Large intestine (tissue), 3 donors: ENCODE measurements around the gene STOML3. TPM values are rescaled to one million over a fixed set of nuclear protein-coding genes. Genes with fewer than 3 reads are reported as not detected.
A peak's percentile ranks its signal among the peaks of the same experiment; 100 is the strongest.
"Not testable (repeated sequence)": the region's sequence is repeated elsewhere in the genome, so short reads cannot be mapped to it uniquely, and the experiment has no call there.

Source experiments
- DNase-seq, 2 donors: peaks; one replicate each; pipeline versions ENCODE4 v3.0.0 to v3.0.0-alpha.2; 2013
- H3K27ac ChIP-seq: one replicate; pipeline ENCODE4 v1.5.1; 2013; ENCODE audit warnings: low read length
- H3K27me3 ChIP-seq: 2 replicates; pipeline ENCODE4 v1.6.1; 2013; ENCODE audit warnings: low read length; ENCODE audit not compliant: control insufficient read depth, insufficient read depth
- H3K36me3 ChIP-seq: 2 replicates; pipeline ENCODE4 v1.6.1; 2013; ENCODE audit warnings: low read length; ENCODE audit not compliant: control insufficient read depth, insufficient read depth
- H3K4me1 ChIP-seq: one replicate; pipeline ENCODE4 v1.6.1; 2013; ENCODE audit warnings: low read length; ENCODE audit not compliant: control insufficient read depth, insufficient read depth
- H3K4me3 ChIP-seq: one replicate; pipeline ENCODE4 v1.5.1; 2013; ENCODE audit warnings: low read length
- H3K9me3 ChIP-seq: one replicate; pipeline ENCODE4 v1.6.1; 2013; ENCODE audit warnings: mild to moderate bottlenecking, low read depth, low read length, moderate library complexity; ENCODE audit not compliant: control insufficient read depth
- WGBS: methylation state at CpG from one replicate; pipeline ENCODE4 v1.1.5; 2013; ENCODE audit warnings: low lambda C conversion rate; ENCODE audit not compliant: insufficient coverage; 5-methylcytosine and 5-hydroxymethylcytosine counted together
- polyA plus RNA-seq: library from polyadenylated mRNA; unstranded; fragments of 120-200 nt; gene quantifications from one replicate; pipeline ENCODE4 v1.2.1, GENCODE V29; 2013

STOML3 gene
- polyA plus RNA-seq, 1 donor, result 0.04 TPM

DNA sequence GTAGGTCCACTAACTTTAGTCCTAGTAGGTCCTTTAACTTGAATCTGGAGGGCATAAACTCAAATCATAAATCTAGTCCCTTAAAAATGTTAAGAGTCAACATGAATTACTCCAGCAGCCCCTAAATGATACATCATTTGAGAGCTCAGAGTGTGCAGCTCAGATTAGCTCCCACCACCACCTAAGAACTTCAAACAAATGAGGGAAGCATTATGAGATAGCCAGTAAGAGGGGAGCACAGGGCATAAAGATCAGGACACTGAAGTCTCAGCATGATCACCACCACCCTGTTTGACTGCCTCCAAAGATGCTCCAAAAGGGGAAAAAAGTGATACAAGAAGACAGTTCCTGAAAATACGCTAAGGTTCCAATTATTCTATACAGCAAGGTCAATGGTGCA lies 41.5 kb upstream of the STOML3 start:
- Histone ChIP-seq H3K4me1 (peaks cover 3% of the 10 kb centered on the region), H3K4me3 (no peak overlapping the region), H3K9me3 (no peaks in the 10 kb centered on the region), H3K36me3 (peaks cover 18% of the 10 kb centered on the region), H3K27ac (no peak overlapping the region), H3K27me3 (no peaks in the 10 kb centered on the region)
- no peak for DNase-seq
- 100% methylated on average over 1 of the region's 1 CpG for WGBS

DNA sequence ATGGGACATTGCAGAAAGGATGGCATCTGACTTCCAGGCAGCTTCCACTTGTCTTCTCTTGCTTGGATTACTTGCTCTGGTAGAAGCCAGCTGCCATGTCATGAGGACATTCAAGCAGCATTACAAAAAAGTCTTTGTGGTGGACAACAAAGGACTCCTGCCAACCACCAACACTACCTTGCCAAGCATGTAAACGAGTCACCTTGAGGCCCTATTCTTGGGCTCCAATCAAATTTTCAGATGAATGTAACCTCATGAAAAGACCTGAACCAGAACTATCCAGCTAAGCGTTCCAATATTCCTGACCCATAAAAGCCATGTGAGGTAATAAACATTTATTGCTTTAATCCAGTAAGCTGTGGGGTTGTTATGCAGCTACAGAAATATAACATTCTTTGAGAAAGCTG lies 34.8 kb upstream of the STOML3 start:
- peak overlapping the region; percentile 73 for H3K27ac ChIP-seq
- peak in 1 of 2 donors; percentile 64 for DNase-seq
- no peaks in the 10 kb centered on the region for H3K27me3 ChIP-seq
- peaks cover 22% of the 10 kb centered on the region for H3K4me1 ChIP-seq
- peaks cover 33% of the 10 kb centered on the region for H3K36me3 ChIP-seq
- WGBS, result no CpG with 5 or more reads among the region's 2 CpGs
- no peaks in the 10 kb centered on the region for H3K9me3 ChIP-seq
- no peak overlapping the region for H3K4me3 ChIP-seq

DNA sequence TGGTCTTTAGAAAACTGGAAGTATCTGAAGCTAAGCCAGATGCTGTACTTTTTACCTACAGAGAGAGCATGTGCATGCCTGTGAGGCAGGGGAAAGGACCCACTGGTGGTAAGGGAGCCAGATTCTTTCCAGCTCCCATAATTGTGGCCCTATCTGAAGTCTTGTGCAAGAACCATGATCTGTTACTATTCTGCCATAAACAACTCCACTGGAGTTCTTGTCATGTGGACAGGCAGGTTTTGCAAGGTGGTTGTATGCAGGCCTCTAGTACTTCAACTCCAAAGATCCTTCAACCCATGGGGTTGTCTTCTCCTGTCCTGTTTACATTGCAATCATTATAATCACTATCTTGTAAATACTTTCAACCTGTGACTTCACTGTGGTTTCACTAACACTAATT lies 33.1 kb upstream of the STOML3 start:
- Histone ChIP-seq H3K4me1 (peaks cover 22% of the 10 kb centered on the region), H3K27me3 (no peaks in the 10 kb centered on the region), H3K9me3 (no peaks in the 10 kb centered on the region), H3K27ac (peak overlapping the region; percentile 73), H3K4me3 (no peak overlapping the region), H3K36me3 (peaks cover 30% of the 10 kb centered on the region)
- peak; percentile 84 to 91 for DNase-seq

DNA sequence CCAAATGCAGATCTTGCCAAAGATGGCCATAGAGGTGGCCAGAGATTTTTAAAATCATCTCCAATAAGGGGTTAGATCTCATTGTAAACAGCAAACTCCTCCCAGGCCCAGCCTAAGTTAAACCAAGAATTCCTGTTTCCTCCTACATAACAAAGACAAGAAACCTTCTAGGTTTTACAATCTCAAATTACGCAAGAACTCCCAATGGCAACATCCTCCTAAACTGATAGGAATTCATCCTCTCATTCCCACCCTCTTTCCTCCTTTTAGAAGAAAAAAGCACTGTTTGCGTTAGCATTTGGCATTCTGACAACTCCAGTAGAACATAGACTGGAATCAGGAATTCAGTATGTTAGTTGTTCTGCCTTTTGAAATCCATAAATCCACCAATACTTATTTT lies 32.7 kb upstream of the STOML3 start:
- peaks cover 22% of the 10 kb centered on the region for H3K4me1 ChIP-seq
- WGBS, result 83% methylated on average over 1 of the region's 2 CpGs
- H3K36me3 ChIP-seq, result peaks cover 30% of the 10 kb centered on the region
- no peaks in the 10 kb centered on the region for H3K9me3 ChIP-seq
- no peaks in the 10 kb centered on the region for H3K27me3 ChIP-seq
- H3K27ac ChIP-seq, result peak overlapping the region; percentile 63
- H3K4me3 ChIP-seq, result no peak overlapping the region
- DNase-seq, result no peak

DNA sequence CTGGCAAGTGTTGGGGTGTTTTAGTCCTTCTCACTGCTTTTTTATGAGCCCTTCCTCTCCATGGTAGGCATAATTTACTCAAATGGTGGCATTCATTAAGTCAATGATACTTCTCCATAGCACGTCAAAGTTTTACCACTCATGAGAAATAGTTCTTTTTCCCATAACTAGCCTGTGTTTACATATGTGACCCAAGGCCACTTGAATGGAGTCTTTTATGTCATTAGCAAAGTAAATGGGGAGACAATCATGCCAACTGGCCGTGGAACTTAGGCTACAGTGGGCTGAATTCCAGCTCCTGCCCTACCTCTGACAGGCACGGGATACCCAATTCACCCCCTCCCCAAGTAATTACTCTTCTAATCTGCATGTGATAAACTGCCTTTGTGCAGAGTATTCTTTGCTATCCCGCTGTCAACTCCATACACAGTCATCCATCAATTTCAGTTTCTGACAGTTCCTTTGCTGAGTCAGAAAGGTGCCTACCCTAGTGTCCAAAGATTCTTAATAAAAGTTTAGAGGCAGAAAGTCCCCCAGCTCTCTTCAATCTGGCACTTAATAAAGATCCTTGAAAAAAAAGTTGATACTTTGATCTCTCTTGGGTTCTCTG lies 30.3 kb upstream of the STOML3 start:
- no peaks in the 10 kb centered on the region for H3K9me3 ChIP-seq
- H3K27me3 ChIP-seq, result no peaks in the 10 kb centered on the region
- H3K27ac ChIP-seq, result no peak overlapping the region
- peaks cover 31% of the 10 kb centered on the region for H3K36me3 ChIP-seq
- H3K4me1 ChIP-seq, result peaks cover 20% of the 10 kb centered on the region
- no peak for DNase-seq
- no peak overlapping the region for H3K4me3 ChIP-seq
- no CpG with 5 or more reads among the region's 4 CpGs for WGBS

DNA sequence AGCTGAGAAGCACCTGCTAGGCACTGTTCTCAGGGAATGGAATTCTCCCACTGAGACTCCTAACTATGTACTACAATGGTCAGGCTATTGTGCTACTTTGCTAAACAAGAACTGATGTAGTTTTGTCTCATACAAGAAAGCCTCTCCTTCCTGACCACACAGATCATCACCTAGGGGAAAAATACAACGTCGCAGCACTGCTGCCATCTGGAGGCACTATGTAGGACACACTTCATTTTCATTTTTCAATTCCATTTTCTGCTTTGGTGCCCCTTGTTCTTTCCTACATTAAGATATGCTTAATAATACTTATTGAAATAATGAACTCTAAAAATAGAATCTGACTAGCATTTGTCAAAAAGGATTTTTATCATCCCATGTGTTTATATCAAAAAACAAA lies 26.2 kb upstream of the STOML3 start:
- DNase-seq, result peak in 1 of 2 donors; percentile 17
- no CpG with 5 or more reads among the region's 2 CpGs for WGBS

DNA sequence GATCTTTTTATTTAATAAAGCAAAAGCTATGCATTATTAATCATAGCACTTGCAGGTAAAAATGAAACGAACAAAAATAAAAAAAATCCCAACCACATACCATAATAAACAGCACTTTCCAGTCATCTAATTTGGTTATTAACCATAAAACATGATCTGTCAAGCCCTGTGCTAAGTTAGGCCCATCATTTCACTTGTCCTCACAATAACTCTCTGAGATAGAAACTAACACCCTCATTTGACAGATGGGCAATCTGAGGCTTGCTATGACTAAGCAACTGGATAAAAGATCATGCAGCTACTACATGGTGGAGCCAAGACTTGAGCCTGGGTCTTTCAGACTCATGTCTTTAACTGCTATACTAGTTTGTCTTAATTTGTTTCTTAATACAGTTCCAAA lies 25.5 kb upstream of the STOML3 start:
- no peaks in the 10 kb centered on the region for H3K27me3 ChIP-seq
- H3K27ac ChIP-seq, result no peak overlapping the region
- H3K4me3 ChIP-seq, result no peak overlapping the region
- 86% methylated on average over 1 of the region's 1 CpG for WGBS
- peaks cover 52% of the 10 kb centered on the region for H3K36me3 ChIP-seq
- H3K4me1 ChIP-seq, result peaks cover 3% of the 10 kb centered on the region
- H3K9me3 ChIP-seq, result no peaks in the 10 kb centered on the region
- no peak for DNase-seq

More for the DNA sequence above, 26.2 kb upstream of the STOML3 start:
- Histone ChIP-seq H3K27ac (no peak overlapping the region), H3K27me3 (no peaks in the 10 kb centered on the region), H3K36me3 (peaks cover 54% of the 10 kb centered on the region), H3K4me3 (no peak overlapping the region), H3K4me1 (no peaks in the 10 kb centered on the region), H3K9me3 (no peaks in the 10 kb centered on the region)

DNA sequence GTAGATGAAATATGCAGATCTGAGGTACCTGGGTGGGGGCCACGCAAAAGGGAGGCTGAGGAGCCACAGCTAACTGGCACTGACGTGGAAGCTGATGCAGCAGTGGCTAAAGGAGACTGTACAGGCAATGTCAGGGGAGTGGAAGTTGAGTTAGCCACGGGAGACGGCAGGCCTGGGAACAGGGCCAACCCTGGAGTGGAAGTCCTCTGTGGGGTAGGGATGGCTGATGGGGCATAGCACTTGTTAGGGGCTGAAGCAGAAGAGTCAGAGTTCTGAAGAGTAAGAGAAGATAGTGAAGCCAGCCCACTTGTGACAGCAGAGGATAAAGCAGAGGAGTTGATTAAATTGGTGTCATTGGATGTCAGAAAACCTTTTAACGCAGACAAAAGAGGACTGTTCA lies 22.8 kb upstream of the STOML3 start:
- Histone ChIP-seq H3K4me1 (peaks cover 3% of the 10 kb centered on the region), H3K27me3 (no peaks in the 10 kb centered on the region), H3K36me3 (peaks cover 53% of the 10 kb centered on the region), H3K9me3 (no peaks in the 10 kb centered on the region), H3K4me3 (no peak overlapping the region), H3K27ac (no peak overlapping the region)
- 76% methylated on average over 3 of the region's 5 CpGs for WGBS
- DNase-seq, result no peak

DNA sequence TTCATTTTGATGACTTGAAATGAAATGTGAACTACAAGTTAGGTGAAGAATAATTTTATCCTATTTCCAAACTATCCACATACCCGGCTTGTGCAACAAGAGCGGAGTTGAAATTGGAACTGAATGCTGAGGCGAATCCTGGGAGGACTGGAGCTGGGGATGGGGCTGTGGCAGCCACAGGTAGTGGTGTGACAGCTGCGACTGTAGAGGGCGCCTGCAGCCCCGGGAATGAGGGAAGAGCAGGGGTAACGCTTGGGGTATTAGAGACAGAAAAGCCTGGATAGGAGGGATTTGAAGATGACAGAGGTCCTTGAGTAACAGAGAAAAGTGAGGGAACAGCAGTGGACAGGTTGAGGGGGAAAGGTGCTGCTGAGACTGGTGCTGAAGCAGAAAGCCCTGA lies 22.0 kb upstream of the STOML3 start:
- Histone ChIP-seq H3K27ac (no peak overlapping the region), H3K9me3 (no peaks in the 10 kb centered on the region), H3K27me3 (no peaks in the 10 kb centered on the region), H3K4me1 (peaks cover 3% of the 10 kb centered on the region), H3K4me3 (no peak overlapping the region), H3K36me3 (peaks cover 47% of the 10 kb centered on the region)
- DNase-seq, result no peak
- WGBS, result 67% methylated on average over 4 of the region's 7 CpGs

DNA sequence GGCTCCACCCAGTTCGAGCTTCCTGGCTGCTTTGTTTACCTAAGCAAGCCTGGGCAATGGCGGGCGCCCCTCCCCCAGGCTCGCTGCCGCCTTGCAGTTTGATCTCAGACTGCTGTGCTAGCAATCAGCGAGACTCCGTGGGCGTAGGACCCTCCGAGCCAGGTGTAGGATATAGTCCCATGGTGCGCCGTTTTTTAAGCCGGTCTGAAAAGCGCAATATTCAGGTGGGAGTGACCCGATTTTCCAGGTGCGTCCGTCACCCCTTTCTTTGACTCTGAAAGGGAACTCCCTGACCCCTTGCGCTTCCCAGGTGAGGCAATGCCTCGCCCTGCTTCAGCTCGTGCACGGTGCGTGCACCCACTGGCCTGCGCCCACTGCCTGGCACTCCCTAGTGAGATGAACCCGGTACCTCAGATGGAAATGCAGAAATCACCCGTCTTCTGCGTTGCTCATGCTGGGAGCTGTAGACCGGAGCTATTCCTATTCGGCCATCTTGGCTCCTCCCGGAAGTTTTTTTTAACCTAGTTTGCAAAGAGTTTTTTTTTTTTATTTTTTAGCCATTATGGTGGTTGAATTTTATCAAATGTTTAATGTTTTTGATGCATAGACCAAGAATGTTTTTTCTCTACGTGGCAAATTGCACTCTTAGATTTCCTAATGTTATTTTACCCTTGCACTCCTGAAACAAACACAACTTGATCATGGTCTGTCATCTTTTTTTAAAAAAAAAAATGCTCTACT lies 15.9 kb upstream of the STOML3 start:
- H3K4me1 ChIP-seq, H3K36me3 ChIP-seq, H3K9me3 ChIP-seq, H3K4me3 ChIP-seq, DNase-seq, H3K27me3 ChIP-seq, H3K27ac ChIP-seq: not testable (repeated sequence)
- 89% methylated on average over 3 of the region's 29 CpGs for WGBS

DNA sequence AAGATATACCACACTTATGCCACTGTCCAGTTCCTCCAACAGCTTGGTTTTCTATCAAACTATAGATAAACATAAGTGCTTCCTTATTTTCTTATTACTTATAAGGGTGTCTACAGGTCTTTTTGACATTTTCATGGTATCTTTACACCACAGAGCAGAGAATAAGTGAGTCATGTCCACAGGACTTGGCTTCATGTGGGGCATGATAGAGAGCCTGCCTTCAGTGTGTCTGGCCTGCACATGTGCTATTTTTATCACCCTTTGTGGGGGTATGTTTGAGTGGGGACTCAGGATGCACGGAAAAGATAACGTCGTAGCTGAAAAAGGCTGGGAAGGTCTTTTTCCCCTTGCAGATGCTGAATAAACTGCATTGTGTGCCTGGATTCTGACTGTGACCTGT lies 8.1 kb upstream of the STOML3 start:
- no CpG with 5 or more reads among the region's 3 CpGs for WGBS
- H3K27ac ChIP-seq, result no peak overlapping the region
- no peak for DNase-seq
- H3K4me1 ChIP-seq, result no peaks in the 10 kb centered on the region
- no peaks in the 10 kb centered on the region for H3K36me3 ChIP-seq
- H3K4me3 ChIP-seq, result no peak overlapping the region
- no peaks in the 10 kb centered on the region for H3K9me3 ChIP-seq
- H3K27me3 ChIP-seq, result no peaks in the 10 kb centered on the region
